Measurements from ENCODE around the gene KIAA1549.
"Not testable (repeated sequence)": the region's sequence is repeated elsewhere in the genome, so short reads cannot be mapped to it uniquely, and the experiment has no call there.

KIAA1549 gene

GRCh38 chr7:138843632-138844580 lies 137.3 kb downstream of the KIAA1549 start:
- DNase-seq, result no peak

GRCh38 chr7:138842111-138842510 lies 139.1 kb downstream of the KIAA1549 start:
- no peak for DNase-seq

- DNase-seq, result no peak
These were observed 143.0 kb downstream of the KIAA1549 start for GRCh38 chr7:138838166-138838565.

GRCh38 chr7:138837627-138838026 lies 143.6 kb downstream of the KIAA1549 start:
- DNase-seq, result no peak

GRCh38 chr7:138835087-138835486 lies 146.1 kb downstream of the KIAA1549 start:
- no peak for DNase-seq

GRCh38 chr7:138834583-138834982 lies 146.6 kb downstream of the KIAA1549 start:
- DNase-seq, result no peak

DNA sequence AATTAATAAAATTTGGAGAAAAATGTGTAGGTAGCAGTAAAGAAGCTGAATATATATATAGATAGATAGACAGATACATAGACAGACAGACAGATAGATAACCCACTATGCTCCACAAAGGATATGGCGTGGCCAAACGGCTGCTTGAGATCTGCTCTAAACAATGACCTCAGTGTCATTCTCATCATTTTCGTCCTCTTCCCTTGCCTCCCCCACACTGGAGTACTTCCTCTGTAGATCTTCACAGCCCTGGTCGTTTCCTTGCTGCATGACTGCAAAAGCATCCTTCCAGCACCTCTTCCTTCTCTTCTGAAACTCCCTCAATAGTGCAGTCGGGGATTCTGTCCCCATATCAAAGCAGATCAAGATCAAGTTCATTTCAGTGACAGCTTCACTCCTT lies 147.6 kb downstream of the KIAA1549 start:
- no peak for DNase-seq

DNA sequence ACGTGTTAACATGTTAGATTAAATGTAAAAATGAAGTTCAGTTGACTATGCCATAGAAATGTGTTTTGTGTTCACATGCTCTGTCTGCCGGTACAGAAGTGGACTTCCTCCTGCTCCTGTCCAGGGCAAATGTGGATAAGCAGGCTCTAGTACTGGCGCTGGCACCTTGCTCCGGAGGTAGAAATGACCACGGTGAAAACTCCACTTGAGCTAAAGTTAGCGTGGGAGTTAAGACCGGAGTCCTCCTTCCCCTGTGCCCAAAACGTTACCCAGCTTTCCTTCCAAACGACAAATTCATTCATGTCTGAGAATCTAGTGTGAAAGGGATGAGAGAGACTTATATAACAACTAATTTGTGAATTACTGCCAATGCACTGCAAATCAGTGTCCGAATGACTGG lies 148.2 kb downstream of the KIAA1549 start:
- DNase-seq, result no peak

DNA sequence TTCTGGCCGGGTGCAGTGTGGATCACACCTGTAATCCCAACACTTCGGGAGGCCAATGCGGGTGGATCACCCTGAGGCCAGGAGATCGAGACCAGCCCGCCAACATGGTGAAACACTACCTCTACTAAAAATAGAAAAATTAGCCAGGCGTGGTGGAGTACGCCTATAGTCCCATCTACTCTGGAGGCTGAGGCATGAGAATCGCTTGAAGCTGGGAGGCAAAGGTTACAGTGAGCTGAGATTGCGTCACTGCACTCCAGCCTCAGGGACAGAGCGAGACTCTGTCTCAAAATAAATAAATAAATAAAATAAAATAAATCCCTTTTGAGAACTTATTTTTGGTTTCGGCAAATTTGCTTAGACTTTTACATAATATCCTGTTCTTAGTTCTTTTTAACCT lies 151.9 kb downstream of the KIAA1549 start:
- DNase-seq, result no peak

GRCh38 chr7:138828302-138828701 lies 152.9 kb downstream of the KIAA1549 start:
- no peak for DNase-seq

GRCh38 chr7:138825049-138825721 lies 156.0 kb downstream of the KIAA1549 start:
- peak; percentile 30 for DNase-seq

GRCh38 chr7:138822867-138823535 lies 158.2 kb downstream of the KIAA1549 start:
- DNase-seq, result no peak

GRCh38 chr7:138821912-138822311 lies 159.3 kb downstream of the KIAA1549 start:
- DNase-seq, result no peak

- DNase-seq, result no peak
These were observed 161.6 kb downstream of the KIAA1549 start for GRCh38 chr7:138819625-138820024.

DNA sequence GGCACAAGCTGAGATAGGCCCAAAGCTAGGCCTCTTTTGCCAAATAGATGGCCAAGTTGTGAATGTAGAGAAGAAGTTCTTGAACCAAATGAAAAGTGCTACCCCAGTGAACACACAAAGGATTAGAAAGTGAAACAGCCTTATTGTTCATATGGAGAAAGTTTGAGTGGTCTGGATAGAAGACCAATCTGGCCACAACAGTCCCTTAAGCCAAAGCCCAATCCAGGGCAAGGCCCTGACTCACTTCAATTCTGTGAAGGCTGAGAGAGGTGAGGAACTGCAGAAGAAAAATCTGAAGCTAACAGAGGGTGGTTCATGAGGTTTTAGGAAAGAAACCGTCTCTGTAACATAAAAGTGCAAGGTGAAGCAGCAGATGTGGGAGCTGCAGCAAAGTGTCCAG lies 164.5 kb downstream of the KIAA1549 start:
- no peak for DNase-seq

DNA sequence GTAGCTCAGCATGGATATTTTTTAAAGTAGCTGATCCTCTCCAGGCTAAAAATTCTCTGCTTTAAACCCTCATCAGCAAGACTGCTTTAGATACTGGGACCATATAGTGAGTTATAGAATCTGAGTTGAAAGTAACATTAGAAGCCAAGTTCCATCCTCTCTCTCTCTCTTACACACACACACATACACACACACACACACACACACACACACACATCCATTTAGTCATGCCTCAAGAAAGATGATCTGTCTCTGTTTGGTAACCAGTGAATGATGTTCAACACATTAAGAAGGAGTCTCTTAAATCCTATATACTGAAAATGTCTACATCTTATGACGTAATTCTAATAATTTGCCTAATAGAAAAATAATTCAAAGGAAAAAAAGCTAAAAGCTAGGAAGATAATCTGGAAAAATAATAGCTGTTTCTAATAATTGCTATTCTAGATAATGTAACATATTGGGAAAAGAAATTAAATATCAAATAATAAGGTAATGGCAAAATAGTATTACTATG lies 166.3 kb downstream of the KIAA1549 start:
- no peak for DNase-seq

GRCh38 chr7:138813945-138814344 lies 167.2 kb downstream of the KIAA1549 start:
- no peak for DNase-seq

- not testable (repeated sequence) for DNase-seq
These were observed 169.9 kb downstream of the KIAA1549 start for GRCh38 chr7:138811327-138811726.

DNA sequence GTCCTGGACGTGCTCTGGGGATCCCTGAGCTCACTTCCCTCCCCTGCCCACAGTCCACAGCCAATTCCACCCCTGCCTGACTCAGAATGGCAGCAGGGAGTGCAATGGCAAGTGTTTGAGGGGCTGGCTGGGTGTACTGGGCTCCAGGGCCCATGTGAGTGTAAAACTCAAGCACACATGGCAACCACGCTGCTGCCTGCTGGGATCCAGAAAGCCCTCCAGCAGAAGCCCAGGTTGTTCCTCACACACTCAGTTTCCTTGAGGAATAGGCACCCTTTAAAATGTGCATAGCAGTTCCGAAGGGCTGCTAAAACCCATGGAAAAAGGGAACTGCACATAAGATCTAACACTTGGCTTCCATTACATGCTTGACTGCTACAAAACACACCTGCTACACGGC lies 171.8 kb downstream of the KIAA1549 start:
- DNase-seq, result no peak

GRCh38 chr7:138804618-138805017 lies 176.6 kb downstream of the KIAA1549 start:
- DNase-seq, result no peak

DNA sequence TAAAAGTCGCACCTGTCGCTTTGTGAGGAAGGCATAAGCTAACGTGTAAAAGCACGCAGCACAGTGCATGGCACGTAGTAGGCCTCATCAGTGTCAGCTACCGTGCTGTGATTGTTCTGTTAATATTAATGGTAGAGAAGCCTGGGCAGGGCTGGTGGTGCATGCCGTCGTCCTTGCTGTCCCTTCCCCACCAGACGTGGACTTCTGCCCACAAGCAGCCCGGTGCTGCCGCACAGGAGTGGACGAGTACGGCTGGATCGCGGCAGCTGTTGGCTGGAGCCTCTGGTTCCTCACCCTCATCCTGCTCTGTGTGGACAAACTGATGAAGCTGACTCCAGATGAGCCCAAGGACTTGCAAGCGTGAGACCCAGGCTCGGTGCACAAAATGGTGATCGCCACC lies 178.5 kb downstream of the KIAA1549 start:
- no peak for DNase-seq

GRCh38 chr7:138801256-138801655 lies 179.9 kb downstream of the KIAA1549 start:
- DNase-seq, result no peak

GRCh38 chr7:138799336-138800000 lies 181.7 kb downstream of the KIAA1549 start:
- no peak for DNase-seq

All from eye (tissue), 1 donor.